Stimulated activated CD4-positive, alpha-beta T cell treated with anti-CD3 and anti-CD28 coated beads, Interleukin-12 subunit alpha, Interleukin-12 subunit beta, amount 100 ng/mL, for 48 hours (primary cell): ENCODE measurements around the gene ANXA2.
"Not testable (repeated sequence)": the region's sequence is repeated elsewhere in the genome, so short reads cannot be mapped to it uniquely, and the experiment has no call there.

Experiments
- DNase-seq, 3 donors: peaks; one replicate each; pipeline ENCODE4 v3.0.0-alpha.2; 2020; ENCODE audit warnings: low read depth in 2 of 3, low spot score in 1 of 3

The ANXA2 gene

GRCh38 chr15:60344987-60345386, 52.8 kb downstream of the ANXA2 start:
- no peak for DNase-seq

GRCh38 chr15:60344461-60344860, 53.3 kb downstream of the ANXA2 start:
- DNase-seq, result no peak

- DNase-seq, result no peak
These were observed 54.4 kb downstream of the ANXA2 start for GRCh38 chr15:60343221-60343970.

DNA sequence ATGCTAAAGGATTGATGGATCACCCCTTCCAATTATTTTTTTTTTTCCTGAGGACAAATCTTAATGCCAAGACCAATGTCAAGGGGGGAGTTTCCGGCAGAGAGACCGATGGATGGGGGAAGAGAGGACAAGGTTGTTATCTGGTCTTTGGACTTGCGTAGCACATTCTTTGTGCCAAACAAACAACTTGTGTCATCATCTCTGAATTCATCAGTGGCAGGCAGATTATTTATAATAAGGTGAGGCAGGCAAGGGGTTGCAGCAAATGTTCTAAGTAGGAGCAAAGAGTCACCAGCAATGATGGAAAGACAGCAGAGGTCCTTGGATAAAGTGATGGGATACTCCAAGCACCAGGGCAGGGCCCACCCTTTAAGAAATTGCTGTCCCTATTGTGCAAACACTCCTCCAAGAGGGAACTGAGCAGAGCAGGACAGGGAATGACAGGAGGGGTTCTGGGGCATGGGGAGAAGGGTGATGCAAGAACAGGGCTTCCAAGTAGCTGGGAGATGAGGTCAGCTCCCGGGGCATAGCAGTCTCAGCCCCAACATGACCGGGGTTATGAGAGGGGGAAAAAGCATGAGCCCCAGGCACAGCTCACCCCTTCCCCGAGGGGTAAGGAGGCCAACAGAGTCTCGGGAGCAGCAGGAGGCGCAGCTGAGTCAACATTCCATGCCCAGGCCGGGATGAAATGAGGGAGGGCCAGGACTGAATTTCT, 57.4 kb downstream of the ANXA2 start:
- DNase-seq, result no peak

DNA sequence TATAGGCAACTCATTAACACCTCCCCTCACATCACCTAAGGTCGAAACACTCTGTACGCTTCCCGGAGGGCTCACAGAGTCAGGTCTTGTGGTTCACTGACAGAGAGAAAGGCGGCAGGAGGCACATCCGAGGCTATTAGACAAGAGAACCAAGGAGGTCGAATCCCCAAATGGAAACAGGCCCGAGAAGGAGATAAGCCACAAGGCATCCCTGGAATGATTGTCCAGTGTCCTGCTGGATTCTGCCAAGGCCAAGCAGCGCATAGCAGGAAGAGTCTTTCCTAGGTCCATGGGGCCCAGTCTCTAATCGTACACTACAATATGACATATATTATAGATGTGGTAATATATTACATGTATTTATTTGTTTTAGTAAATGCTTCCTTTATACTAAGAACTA, 58.5 kb downstream of the ANXA2 start:
- no peak for DNase-seq

GRCh38 chr15:60338810-60339209, 59.0 kb downstream of the ANXA2 start:
- no peak for DNase-seq

DNA sequence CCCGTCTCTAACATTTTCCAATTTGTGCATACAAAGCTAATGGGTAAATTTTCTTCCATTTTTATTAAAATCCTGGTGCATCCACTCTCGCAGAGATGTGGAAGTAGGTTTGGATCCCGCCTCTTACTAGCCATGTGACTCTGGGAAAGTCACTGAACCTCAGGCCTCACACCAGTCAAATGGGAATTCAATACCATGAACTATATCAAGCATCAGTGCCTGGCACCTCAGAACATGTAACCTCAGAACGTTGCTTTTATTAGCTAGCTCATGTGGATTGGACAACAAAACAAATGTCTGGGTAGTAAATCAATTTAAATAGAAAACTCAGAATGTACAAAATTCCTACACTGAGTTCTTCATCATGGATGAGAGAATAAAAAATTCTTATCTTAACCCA, 60.7 kb downstream of the ANXA2 start:
- DNase-seq, result no peak

- not testable (repeated sequence) for DNase-seq
These were observed 62.5 kb downstream of the ANXA2 start for GRCh38 chr15:60335296-60335695.

GRCh38 chr15:60328852-60329443, 68.8 kb downstream of the ANXA2 start:
- peak in 2 of 3 donors; percentile 8 to 29 for DNase-seq

DNA sequence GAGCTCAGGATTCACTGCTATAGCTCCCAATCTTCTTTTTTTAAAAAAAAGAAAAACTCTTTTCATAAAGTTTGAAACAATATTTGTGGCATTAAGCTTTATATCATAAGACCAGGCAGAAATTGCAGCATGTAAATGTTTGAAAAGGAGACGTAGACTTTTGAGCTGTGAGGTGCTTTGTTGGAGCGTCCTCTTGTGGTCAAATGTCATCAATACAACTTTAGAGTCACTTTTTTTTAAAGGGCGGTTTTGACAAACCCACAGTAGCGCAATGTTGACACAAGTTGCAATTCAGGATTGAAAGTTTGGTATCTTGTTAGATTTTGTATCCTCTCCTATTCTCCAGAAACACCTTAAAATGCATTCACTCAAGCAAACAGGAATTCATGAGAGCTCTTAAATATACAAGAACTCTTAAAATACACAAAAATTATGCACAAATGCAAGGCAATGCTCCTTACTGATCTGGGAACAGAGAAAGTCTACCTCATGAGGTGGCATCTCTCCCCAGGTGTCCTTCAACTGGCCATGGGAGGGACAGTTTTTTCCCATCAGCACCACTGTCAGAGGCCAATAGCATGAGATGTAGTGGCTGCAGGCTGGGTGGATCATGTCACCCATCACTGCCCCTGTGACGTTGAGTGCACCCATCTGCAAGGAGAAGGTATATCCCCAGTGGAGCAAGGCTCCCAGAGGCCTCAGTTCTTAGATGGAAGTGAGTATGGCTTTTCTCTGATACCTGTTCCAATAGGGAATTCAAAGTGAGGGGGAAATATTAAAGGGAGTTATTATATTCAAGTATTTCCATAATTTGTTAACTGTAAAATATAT, 70.7 kb downstream of the ANXA2 start:
- peak in 1 of 3 donors; percentile 54 for DNase-seq

- no peak for DNase-seq
These were observed 71.4 kb downstream of the ANXA2 start for GRCh38 chr15:60326343-60326742.

GRCh38 chr15:60325905-60326304, 71.9 kb downstream of the ANXA2 start:
- no peak for DNase-seq

DNA sequence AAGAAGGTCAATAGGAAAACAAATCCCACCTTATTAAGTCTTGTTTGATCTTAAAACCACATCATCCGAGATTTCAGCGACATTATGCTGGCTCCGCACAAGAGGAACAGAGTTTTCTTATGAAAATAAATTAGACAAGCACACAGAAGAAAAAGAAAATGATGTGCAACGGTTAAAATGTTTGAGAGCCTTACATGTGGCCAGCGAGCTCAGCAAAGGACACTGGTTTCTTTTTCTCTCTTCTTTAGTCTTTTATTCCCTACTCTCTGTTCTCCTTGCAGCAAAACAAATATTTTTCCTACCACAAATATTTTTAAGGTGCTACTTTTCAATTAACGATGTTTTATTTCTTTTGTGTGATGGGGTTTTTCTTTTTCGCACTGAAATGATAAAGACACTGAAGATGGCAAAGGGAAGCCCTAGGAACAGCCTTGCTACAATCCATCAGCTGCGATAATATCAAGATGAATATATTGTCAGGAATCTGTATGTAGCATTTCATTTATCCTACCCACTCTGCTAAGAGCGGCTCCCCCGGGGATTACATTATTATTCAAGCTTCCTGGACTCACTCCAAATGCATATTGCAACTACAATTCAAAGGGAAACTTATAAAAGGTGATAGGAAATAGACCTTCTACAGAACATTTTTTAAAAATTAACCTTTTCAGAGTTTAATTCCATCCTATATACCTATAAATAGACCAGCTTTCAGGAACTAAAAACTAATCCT, 72.9 kb downstream of the ANXA2 start:
- DNase-seq, result no peak

- no peak for DNase-seq
These were observed 74.5 kb downstream of the ANXA2 start for GRCh38 chr15:60323322-60323721.

GRCh38 chr15:60320365-60320764, 77.4 kb downstream of the ANXA2 start:
- no peak for DNase-seq

GRCh38 chr15:60318216-60318867, 79.4 kb downstream of the ANXA2 start:
- DNase-seq, result no peak

DNA sequence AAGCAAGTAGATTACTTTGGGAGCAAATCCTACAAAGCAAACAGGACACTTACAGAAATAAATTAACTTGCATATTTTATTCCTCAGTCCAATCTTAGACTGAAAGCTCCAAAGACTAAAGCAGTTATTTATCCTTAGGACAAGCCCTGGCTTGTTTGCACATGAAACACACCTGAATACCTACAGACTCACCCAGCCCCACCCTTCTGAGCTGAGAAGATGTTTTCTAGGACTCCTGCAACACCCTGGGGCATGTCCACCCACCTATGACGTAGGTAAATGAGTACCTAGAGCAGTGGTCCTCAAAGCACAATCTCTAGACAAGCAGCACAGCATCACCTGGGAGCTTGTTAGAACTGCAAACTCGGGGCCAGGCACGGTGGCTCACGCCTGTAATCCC, 80.8 kb downstream of the ANXA2 start:
- DNase-seq, result no peak

- peak in 1 of 3 donors; percentile 1 for DNase-seq
These were observed 81.9 kb downstream of the ANXA2 start for GRCh38 chr15:60315878-60316277.

DNA sequence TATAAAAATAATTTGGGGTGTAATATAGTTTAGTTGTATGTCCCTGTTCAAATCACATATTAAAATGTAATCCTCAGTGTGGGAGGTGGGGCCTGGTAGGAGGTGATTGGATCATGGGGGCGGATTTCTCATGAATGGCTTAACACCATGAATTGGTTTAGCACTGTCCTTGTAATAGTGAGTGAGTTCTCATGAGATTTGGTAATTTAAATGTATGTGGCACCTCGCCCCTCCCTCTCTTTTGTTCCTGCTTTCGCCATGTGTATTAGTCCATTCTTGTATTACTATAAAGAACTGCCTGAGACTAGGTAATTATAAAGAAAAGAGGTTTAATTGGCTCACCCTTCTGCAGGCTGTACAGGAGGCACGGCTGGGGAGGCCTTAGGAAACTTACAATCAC, 83.9 kb downstream of the ANXA2 start:
- DNase-seq, result no peak

- DNase-seq, result no peak
These were observed 90.8 kb downstream of the ANXA2 start for GRCh38 chr15:60307034-60307433.
